Measurements from ENCODE around the gene SPACA4. TPM values are rescaled to one million over a fixed set of nuclear protein-coding genes. Genes with fewer than 3 reads are reported as not detected.

Gene SPACA4
- polyA plus RNA-seq, 1 of the 3 experiments (the other 2 are of a cell fraction) = not detected

- TF ChIP-seq REST (IDR thresholded peaks at IDR 0.05; ENCODE audit: low read depth, low read length) (no peak), TAF1 (IDR thresholded peaks at IDR 0.05; ENCODE audit: borderline replicate concordance, low read depth, low read length) (no peak; the same call in 1 of the 2 replicates), PBX3 (IDR thresholded peaks at IDR 0.05) (peak; percentile 19; the same call in 1 of the 2 replicates), USF2 (IDR thresholded peaks at IDR 0.05; ENCODE audit: borderline replicate concordance, low read depth, low read length) (no peak), SMC3 (IDR thresholded peaks at IDR 0.05; ENCODE audit: low read depth, low read length) (peak; percentile 66), CTCF (IDR thresholded peaks at IDR 0.05) (peak; percentile 95), RXRA (IDR thresholded peaks at IDR 0.05; ENCODE audit: borderline replicate concordance, low read depth) (peak; percentile 33; the same call in 1 of the 2 replicates), CHD2 (IDR thresholded peaks at IDR 0.05; ENCODE audit: low read length, partially characterized antibody) (no peak), SIN3A (IDR thresholded peaks at IDR 0.05; ENCODE audit: borderline replicate concordance, low read depth, low read length) (peak; percentile 53; the same call in 1 of the 2 replicates), RAD21 (IDR thresholded peaks at IDR 0.05; ENCODE audit: low read length) (peak; percentile 59)
These were observed 17.7 kb upstream of the SPACA4 start (continued) for GRCh38 chr19:48588670-48589401.

GRCh38 chr19:48591021-48591420 lies 15.5 kb upstream of the SPACA4 start:
- no peaks in the 10 kb centered on the region for H4K20me1 ChIP-seq (ENCODE audit: insufficient read depth)
- H3K9me2 ChIP-seq = no peaks in the 10 kb centered on the region
- no peak overlapping the region for H3K4me3 ChIP-seq (ENCODE audit: low read depth in 2 of 2, low read length in 1 of 2)
- ChIA-PET CTCF (interaction anchor here (3.6 to 9.2 kb wide), 2 partner anchors 20 to 97 kb away, joined by 72 to 230 read pairs; partner anchors contain the start of gene FAM83E), POLR2A (no interaction called here)
- DNase-seq = no peak
- no peak overlapping the region for H2AFZ ChIP-seq (ENCODE audit: low read depth)
- no peaks in the 10 kb centered on the region; a peak in 1 of 4 replicates for H3K4me1 ChIP-seq (ENCODE audit: control insufficient read depth in 1 of 2, insufficient read depth in 2 of 2, low read depth in 1 of 2, low read length in 1 of 2)
- H3K9ac ChIP-seq = no peak overlapping the region
- H3K27ac ChIP-seq (ENCODE audit: low read depth in 2 of 2, low read length in 1 of 2) = no peak overlapping the region
- no peaks in the 10 kb centered on the region for H3K36me3 ChIP-seq (replicated peaks in 1 of 2; ENCODE audit: control insufficient read depth in 1 of 2, insufficient read depth in 2 of 2, low read length in 1 of 2)
- H3K4me2 ChIP-seq = no peak overlapping the region
- H3K27me3 ChIP-seq (ENCODE audit: insufficient read depth) = no peaks in the 10 kb centered on the region
- WGBS (ENCODE audit: low lambda C conversion rate) = 89% methylated on average over 5 of the region's 5 CpGs
- H3F3A ChIP-seq (replicated peaks; ENCODE audit: insufficient read depth) = peaks cover 13% of the 10 kb centered on the region
- no peaks in the 10 kb centered on the region for H3K9me3 ChIP-seq
- H3K79me2 ChIP-seq (ENCODE audit: insufficient read depth) = no peaks in the 10 kb centered on the region
- TF ChIP-seq JUND (IDR thresholded peaks at IDR 0.05) (no peak), NRF1 (IDR thresholded peaks at IDR 0.05; ENCODE audit: low read depth, low read length) (no peak), CHD2 (IDR thresholded peaks at IDR 0.05; ENCODE audit: low read length, partially characterized antibody) (no peak), TCF12 (IDR thresholded peaks at IDR 0.05) (no peak), EZH2phosphoT487 (IDR thresholded peaks at IDR 0.05; ENCODE audit: borderline replicate concordance, low read depth) (no peak), GATA2 (CRISPR knock-in tag; IDR thresholded peaks at IDR 0.05) (no peak), SMC3 (IDR thresholded peaks at IDR 0.05; ENCODE audit: low read depth, low read length) (no peak), IRF3 (IDR thresholded peaks at IDR 0.05; ENCODE audit: low read depth, low read length) (no peak), RCOR1 (IDR thresholded peaks at IDR 0.05; ENCODE audit: low read length) (no peak), POLR2AphosphoS5 (IDR thresholded peaks at IDR 0.05; ENCODE audit: low read depth, low read length) (no peak), FOXM1 (IDR thresholded peaks at IDR 0.05; ENCODE audit: low read depth) (no peak), GABPA (IDR thresholded peaks at IDR 0.05; ENCODE audit: low read depth) (no peak)

All from SK-N-SH (cell line).